ENCODE results near the gene NACA. TPM values are rescaled to one million over a fixed set of nuclear protein-coding genes. Genes with fewer than 3 reads are reported as not detected.

The NACA gene
- total RNA-seq, 1 experiment from 2014 or later: 896 TPM

- POLR2A ChIA-PET: interaction anchor here (0.7 to 3.6 kb wide), 4 partner anchors 8 to 58 kb away, joined by 3 to 17 read pairs (median 6); partner anchors contain the start of gene PTGES3
- RAD21 ChIA-PET (ENCODE audit: low non-redundant PET in 1 of 2, low total read pairs in 2 of 2, uncharacterized antibody in 2 of 2, unreplicated experiment in 2 of 2): no interaction called here
- no peak overlapping the region for H3K4me3 ChIP-seq (replicated peaks in 1 of 2; ENCODE audit: low read depth in 1 of 2, low read length in 2 of 2)
- H3K79me2 ChIP-seq (ENCODE audit: insufficient read depth, low read length): peaks cover 100% of the 10 kb centered on the region
- no peak overlapping the region for H3K4me2 ChIP-seq (ENCODE audit: low read length)
- CTCF ChIA-PET: no interaction called here
- no peak for TF ChIP-seq MAX (IDR thresholded peaks at IDR 0.05)
- TF ChIP-seq ELF1 (IDR thresholded peaks at IDR 0.05; ENCODE audit: borderline replicate concordance, low read depth): no peak
- TF ChIP-seq ATF3 (IDR thresholded peaks at IDR 0.05): no peak
- no peak overlapping the region for H2AFZ ChIP-seq (ENCODE audit: low read depth, low read length, poor library complexity, severe bottlenecking)
- H4K20me1 ChIP-seq (ENCODE audit: insufficient read depth): peaks cover 46% of the 10 kb centered on the region; the same call in 1 of the 2 replicates
- ATAC-seq (no peak), DNase-seq (ENCODE audit: low read depth, low spot score) (no peak)
- H3K27me3 ChIP-seq (ENCODE audit: insufficient read depth, low read length): no peaks in the 10 kb centered on the region
- no peaks in the 10 kb centered on the region for H3K9me3 ChIP-seq (ENCODE audit: control insufficient read depth in 1 of 2, insufficient read depth in 1 of 2, low read depth in 1 of 2, low read length in 2 of 2)
- no TSS peak for BruUV-seq (replicated peaks)
- no peaks in the 10 kb centered on the region for H3K9me2 ChIP-seq (ENCODE audit: insufficient read depth)
- H3K27ac ChIP-seq (ENCODE audit: low read depth, low read length): no peak overlapping the region; the same call in 1 of the 2 replicates
- intact Hi-C loops (cut with micrococcal nuclease): no loop called here
- peaks cover 18 to 19% of the 10 kb centered on the region in 2 experiments for H3K36me3 ChIP-seq (ENCODE audit: control insufficient read depth in 1 of 2, insufficient read depth in 2 of 2, low read length in 2 of 2)
- no peak overlapping the region for H3K9ac ChIP-seq (ENCODE audit: low read length)
- H3K4me1 ChIP-seq (ENCODE audit: control insufficient read depth in 1 of 2, insufficient read depth in 2 of 2, low read length in 2 of 2): peaks cover 2 to 36% of the 10 kb centered on the region in 2 experiments; a peak in 3 of 4 replicates
Measured at GRCh38 chr12:56679883-56680575, 45.1 kb downstream of the NACA start.

- intact Hi-C loops (cut with micrococcal nuclease): no loop called here
- BruUV-seq (replicated peaks): no TSS peak
- TF ChIP-seq POLR2A (IDR thresholded peaks at IDR 0.05; ENCODE audit: borderline replicate concordance, extremely low read depth, insufficient read depth, insufficient read length) (no peak), CBX3 (IDR thresholded peaks at IDR 0.05; ENCODE audit: low read depth) (no peak), EGR1 (IDR thresholded peaks at IDR 0.05; ENCODE audit: low read depth) (no peak), FOSL1 (IDR thresholded peaks at IDR 0.05; ENCODE audit: low read depth) (no peak), TCF7L2 (IDR thresholded peaks at IDR 0.05; ENCODE audit: borderline replicate concordance, extremely low read depth, insufficient read depth, insufficient read length) (no peak), MAX (IDR thresholded peaks at IDR 0.05) (no peak), RAD21 (IDR thresholded peaks at IDR 0.05; ENCODE audit: low read depth) (no peak), SP1 (IDR thresholded peaks at IDR 0.05; ENCODE audit: low read depth) (no peak), YY1 (IDR thresholded peaks at IDR 0.05; ENCODE audit: extremely low read depth, insufficient replicate concordance, low read depth, low read length) (no peak), SRF (IDR thresholded peaks at IDR 0.05; ENCODE audit: low read depth) (no peak), EZH2 (IDR thresholded peaks at IDR 0.05) (no peak), CEBPB (IDR thresholded peaks at IDR 0.05; ENCODE audit: low read depth) (no peak), JUND (IDR thresholded peaks at IDR 0.05) (no peak), CTCF (IDR thresholded peaks at IDR 0.05 in 2 of 3, conservative IDR thresholded peaks at IDR 0.05 in 1 of 3; ENCODE audit: borderline replicate concordance in 1 of 3, insufficient read depth in 1 of 3, low read depth in 2 of 3, low read length in 2 of 3) (no peak)
Measured at GRCh38 chr12:56678852-56679251, 46.2 kb downstream of the NACA start.

More at GRCh38 chr12:56678852-56679251, 46.2 kb downstream of the NACA start:
- Histone ChIP-seq H3K4me1 (ENCODE audit: control insufficient read depth in 1 of 2, insufficient read depth in 2 of 2, low read length in 2 of 2) (peaks cover 2 to 25% of the 10 kb centered on the region in 2 experiments; a peak in 3 of 4 replicates), H3K27me3 (ENCODE audit: insufficient read depth, low read length) (no peaks in the 10 kb centered on the region), H3K4me2 (ENCODE audit: low read length) (no peak overlapping the region), H3K9me3 (ENCODE audit: control insufficient read depth in 1 of 2, insufficient read depth in 1 of 2, low read depth in 1 of 2, low read length in 2 of 2) (no peaks in the 10 kb centered on the region), H2AFZ (ENCODE audit: low read depth, low read length, poor library complexity, severe bottlenecking) (no peak overlapping the region), H3K36me3 (ENCODE audit: control insufficient read depth in 1 of 2, insufficient read depth in 2 of 2, low read length in 2 of 2) (peaks cover 14% of the 10 kb centered on the region in 2 experiments), H3K4me3 (replicated peaks in 1 of 2; ENCODE audit: low read depth in 1 of 2, low read length in 2 of 2) (no peak overlapping the region), H3K79me2 (ENCODE audit: insufficient read depth, low read length) (peaks cover 100% of the 10 kb centered on the region), H4K20me1 (ENCODE audit: insufficient read depth) (peaks cover 39% of the 10 kb centered on the region; the same call in 1 of the 2 replicates), H3K9ac (ENCODE audit: low read length) (no peak overlapping the region), H3K9me2 (ENCODE audit: insufficient read depth) (no peaks in the 10 kb centered on the region), H3K27ac (ENCODE audit: low read depth, low read length) (no peak overlapping the region)
- ChIA-PET POLR2A (interaction anchor here (3.6 kb wide), 1 partner anchor 9 kb away, joined by 17 read pairs; the partner anchor contains the start of gene PTGES3), CTCF (interaction anchor here (0.7 to 1.7 kb wide), 2 partner anchors 10 to 939 kb away, joined by 4 to 5 read pairs; no protein-coding TSS in a partner anchor), RAD21 (ENCODE audit: low non-redundant PET in 1 of 2, low total read pairs in 2 of 2, uncharacterized antibody in 2 of 2, unreplicated experiment in 2 of 2) (no interaction called here)
- ATAC-seq (no peak), DNase-seq (ENCODE audit: low read depth, low spot score) (no peak)

All from HCT116 (cell line).